Breast epithelium (tissue), 3 donors: ENCODE measurements around the gene MYO5B.
"Not testable (repeated sequence)": the region's sequence is repeated elsewhere in the genome, so short reads cannot be mapped to it uniquely, and the experiment has no call there.

Experiments used
- POLR2A ChIP-seq: fragments of 450-650 bp; IDR thresholded peaks from one replicate; pipeline ENCODE4 v1.6.1; 2016; ENCODE audit warnings: antibody characterized with exemption, mild to moderate bottlenecking, moderate library complexity
- POLR2AphosphoS5 ChIP-seq, 3 donors: sonication (generic); formaldehyde crosslinking; IDR thresholded peaks; one replicate each; pipeline ENCODE4 v1.6.1; 2017; ENCODE audit warnings: antibody characterized with exemption in 3 of 3
- TF ChIP-seq, protein P1 (sequence below), 3 donors: fragments of 450-650 bp; IDR thresholded peaks; one replicate each; pipeline ENCODE4 v1.5.1; 2016 to 2017; ENCODE audit warnings: antibody characterized with exemption in 3 of 3, mild to moderate bottlenecking in 3 of 3, moderate library complexity in 3 of 3

DNA sequence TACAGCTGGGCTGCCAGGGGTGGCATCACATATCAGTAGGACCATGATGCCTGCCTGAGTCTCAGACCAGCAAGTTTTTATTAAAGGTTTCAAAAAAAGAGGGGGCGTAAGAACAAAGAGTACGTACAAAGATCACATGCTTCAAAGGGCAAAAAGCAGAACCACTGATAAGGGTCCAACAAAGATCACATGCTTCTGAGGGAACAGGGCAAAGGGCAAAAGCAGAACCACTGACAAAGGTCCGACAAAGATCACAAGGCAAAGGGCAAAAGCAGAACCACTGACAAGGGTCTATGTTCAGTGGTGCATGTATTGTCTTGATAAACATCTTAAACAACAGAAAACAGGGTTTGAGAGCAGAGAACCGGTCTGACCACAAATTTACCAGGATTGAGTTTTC is 25.3 kb upstream of the MYO5B start:
- TF ChIP-seq, protein P1, sequence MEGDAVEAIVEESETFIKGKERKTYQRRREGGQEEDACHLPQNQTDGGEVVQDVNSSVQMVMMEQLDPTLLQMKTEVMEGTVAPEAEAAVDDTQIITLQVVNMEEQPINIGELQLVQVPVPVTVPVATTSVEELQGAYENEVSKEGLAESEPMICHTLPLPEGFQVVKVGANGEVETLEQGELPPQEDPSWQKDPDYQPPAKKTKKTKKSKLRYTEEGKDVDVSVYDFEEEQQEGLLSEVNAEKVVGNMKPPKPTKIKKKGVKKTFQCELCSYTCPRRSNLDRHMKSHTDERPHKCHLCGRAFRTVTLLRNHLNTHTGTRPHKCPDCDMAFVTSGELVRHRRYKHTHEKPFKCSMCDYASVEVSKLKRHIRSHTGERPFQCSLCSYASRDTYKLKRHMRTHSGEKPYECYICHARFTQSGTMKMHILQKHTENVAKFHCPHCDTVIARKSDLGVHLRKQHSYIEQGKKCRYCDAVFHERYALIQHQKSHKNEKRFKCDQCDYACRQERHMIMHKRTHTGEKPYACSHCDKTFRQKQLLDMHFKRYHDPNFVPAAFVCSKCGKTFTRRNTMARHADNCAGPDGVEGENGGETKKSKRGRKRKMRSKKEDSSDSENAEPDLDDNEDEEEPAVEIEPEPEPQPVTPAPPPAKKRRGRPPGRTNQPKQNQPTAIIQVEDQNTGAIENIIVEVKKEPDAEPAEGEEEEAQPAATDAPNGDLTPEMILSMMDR (IDR thresholded peaks at IDR 0.05), result not testable (repeated sequence)
- TF ChIP-seq POLR2AphosphoS5 (IDR thresholded peaks at IDR 0.05); POLR2A: not testable (repeated sequence)
